ENCODE results near the gene SLC2A11. TPM values are rescaled to one million over a fixed set of nuclear protein-coding genes. Genes with fewer than 3 reads are reported as not detected.

SLC2A11 gene
- total RNA-seq, 1 experiment from 2014 or later: 17.2 TPM

DNA sequence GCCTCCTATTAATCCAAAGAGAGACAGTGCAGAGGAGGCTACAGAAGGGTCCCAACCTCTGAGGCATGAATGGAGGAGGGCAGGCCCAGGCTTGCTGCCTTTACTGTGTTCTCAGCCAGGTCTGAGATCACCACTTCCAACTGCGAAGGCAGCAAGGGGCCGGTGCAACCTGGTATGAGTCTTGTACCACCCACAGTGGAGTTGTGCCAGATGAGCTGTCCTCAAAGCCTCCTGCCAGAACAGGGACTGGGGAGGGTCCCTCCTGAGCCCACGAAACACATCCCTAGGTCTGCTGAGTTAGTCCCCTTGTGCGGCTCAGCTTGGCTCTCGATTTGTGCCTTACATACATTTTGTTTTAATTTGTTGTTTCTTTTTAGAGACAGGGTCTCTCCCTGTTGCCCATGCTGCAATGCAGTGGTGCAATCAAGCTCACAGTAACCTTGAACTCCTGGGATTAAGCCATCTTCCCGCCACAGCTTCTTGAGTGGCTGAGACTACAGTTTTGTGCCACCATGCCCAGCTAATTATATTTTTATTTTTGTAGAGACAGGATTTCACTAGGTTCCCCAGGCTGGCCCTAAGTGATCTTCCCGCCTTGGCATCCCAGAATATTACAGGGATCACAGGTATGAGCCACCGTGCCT is 45.8 kb downstream of the SLC2A11 start (continued):
- TF ChIP-seq, protein P1, sequence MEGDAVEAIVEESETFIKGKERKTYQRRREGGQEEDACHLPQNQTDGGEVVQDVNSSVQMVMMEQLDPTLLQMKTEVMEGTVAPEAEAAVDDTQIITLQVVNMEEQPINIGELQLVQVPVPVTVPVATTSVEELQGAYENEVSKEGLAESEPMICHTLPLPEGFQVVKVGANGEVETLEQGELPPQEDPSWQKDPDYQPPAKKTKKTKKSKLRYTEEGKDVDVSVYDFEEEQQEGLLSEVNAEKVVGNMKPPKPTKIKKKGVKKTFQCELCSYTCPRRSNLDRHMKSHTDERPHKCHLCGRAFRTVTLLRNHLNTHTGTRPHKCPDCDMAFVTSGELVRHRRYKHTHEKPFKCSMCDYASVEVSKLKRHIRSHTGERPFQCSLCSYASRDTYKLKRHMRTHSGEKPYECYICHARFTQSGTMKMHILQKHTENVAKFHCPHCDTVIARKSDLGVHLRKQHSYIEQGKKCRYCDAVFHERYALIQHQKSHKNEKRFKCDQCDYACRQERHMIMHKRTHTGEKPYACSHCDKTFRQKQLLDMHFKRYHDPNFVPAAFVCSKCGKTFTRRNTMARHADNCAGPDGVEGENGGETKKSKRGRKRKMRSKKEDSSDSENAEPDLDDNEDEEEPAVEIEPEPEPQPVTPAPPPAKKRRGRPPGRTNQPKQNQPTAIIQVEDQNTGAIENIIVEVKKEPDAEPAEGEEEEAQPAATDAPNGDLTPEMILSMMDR (IDR thresholded peaks at IDR 0.05 in 2 of 3, conservative IDR thresholded peaks at IDR 0.05 in 1 of 3; ENCODE audit: borderline replicate concordance in 1 of 3, insufficient read depth in 1 of 3, low read depth in 2 of 3, low read length in 2 of 3): no peak
- no peak for TF ChIP-seq SP1 (IDR thresholded peaks at IDR 0.05; ENCODE audit: low read depth)
- TF ChIP-seq YY1 (IDR thresholded peaks at IDR 0.05; ENCODE audit: extremely low read depth, insufficient replicate concordance, low read depth, low read length): no peak
- no peak for TF ChIP-seq ZFX (IDR thresholded peaks at IDR 0.05)
- TF ChIP-seq ELF1 (IDR thresholded peaks at IDR 0.05; ENCODE audit: borderline replicate concordance, low read depth): no peak
- no peak for TF ChIP-seq EZH2phosphoT487 (IDR thresholded peaks at IDR 0.05; ENCODE audit: borderline replicate concordance)
- TF ChIP-seq CBX3 (IDR thresholded peaks at IDR 0.05; ENCODE audit: low read depth): no peak
- no peak for TF ChIP-seq FOSL1 (IDR thresholded peaks at IDR 0.05; ENCODE audit: low read depth)

DNA sequence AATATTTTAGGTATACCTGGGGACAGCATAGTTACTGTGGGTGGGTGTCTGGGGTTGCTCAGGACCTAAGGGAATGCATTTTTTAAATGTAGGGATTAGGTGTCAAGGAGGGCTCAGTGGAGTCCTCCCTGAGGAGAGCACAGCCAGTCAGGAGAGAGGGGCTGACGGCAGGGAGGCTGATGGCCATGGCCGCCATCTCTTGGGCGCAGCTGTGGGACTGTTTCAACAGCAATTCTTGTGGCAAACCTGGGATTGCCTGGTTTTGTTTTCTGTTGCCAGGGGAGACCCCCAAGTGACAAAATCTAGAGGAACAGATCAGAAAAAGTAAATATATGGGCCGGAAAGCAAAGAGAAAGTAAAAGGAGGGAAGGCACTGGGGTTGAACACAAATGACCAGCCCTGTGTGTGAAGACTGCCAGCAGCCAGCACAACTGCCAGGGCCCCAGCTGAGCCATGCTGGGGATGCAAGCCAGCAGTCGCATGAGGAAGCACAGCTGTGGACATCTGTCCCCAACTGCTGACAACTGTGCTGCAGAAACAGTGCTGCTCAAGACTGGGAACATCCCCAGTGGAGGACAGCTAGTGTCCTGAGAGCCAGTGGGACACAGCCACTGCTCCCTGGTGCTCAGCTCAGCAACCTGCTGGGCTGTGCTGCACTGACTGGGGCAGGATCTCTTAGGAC is 47.0 kb downstream of the SLC2A11 start:
- Histone ChIP-seq H3K4me3 (replicated peaks in 1 of 2; ENCODE audit: low read depth in 1 of 2, low read length in 2 of 2) (no peak overlapping the region), H2AFZ (ENCODE audit: low read depth, low read length, poor library complexity, severe bottlenecking) (no peak overlapping the region), H3K36me3 (ENCODE audit: control insufficient read depth in 1 of 2, insufficient read depth in 2 of 2, low read length in 2 of 2) (no peaks in the 10 kb centered on the region), H3K9me2 (ENCODE audit: insufficient read depth) (no peaks in the 10 kb centered on the region), H3K4me1 (ENCODE audit: control insufficient read depth in 1 of 2, insufficient read depth in 2 of 2, low read length in 2 of 2) (no peaks in the 10 kb centered on the region), H4K20me1 (ENCODE audit: insufficient read depth) (no peaks in the 10 kb centered on the region), H3K79me2 (ENCODE audit: insufficient read depth, low read length) (no peaks in the 10 kb centered on the region), H3K27me3 (ENCODE audit: insufficient read depth, low read length) (peaks cover 4% of the 10 kb centered on the region; the same call in 1 of the 2 replicates), H3K4me2 (ENCODE audit: low read length) (no peak overlapping the region), H3K27ac (ENCODE audit: low read depth, low read length) (no peak overlapping the region), H3K9ac (ENCODE audit: low read length) (no peak overlapping the region), H3K9me3 (ENCODE audit: control insufficient read depth in 1 of 2, insufficient read depth in 1 of 2, low read depth in 1 of 2, low read length in 2 of 2) (no peaks in the 10 kb centered on the region)
- TF ChIP-seq, protein P2, sequence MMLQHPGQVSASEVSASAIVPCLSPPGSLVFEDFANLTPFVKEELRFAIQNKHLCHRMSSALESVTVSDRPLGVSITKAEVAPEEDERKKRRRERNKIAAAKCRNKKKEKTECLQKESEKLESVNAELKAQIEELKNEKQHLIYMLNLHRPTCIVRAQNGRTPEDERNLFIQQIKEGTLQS (IDR thresholded peaks at IDR 0.05): no peak
- TF ChIP-seq POLR2A (IDR thresholded peaks at IDR 0.05; ENCODE audit: borderline replicate concordance, extremely low read depth, insufficient read depth, insufficient read length) (no peak), ZFX (IDR thresholded peaks at IDR 0.05) (no peak), POLR2AphosphoS5 (IDR thresholded peaks at IDR 0.05; ENCODE audit: low read depth, low read length) (no peak), JUND (IDR thresholded peaks at IDR 0.05) (no peak), ELF1 (IDR thresholded peaks at IDR 0.05; ENCODE audit: borderline replicate concordance, low read depth) (no peak)
- TF ChIP-seq, protein P3, sequence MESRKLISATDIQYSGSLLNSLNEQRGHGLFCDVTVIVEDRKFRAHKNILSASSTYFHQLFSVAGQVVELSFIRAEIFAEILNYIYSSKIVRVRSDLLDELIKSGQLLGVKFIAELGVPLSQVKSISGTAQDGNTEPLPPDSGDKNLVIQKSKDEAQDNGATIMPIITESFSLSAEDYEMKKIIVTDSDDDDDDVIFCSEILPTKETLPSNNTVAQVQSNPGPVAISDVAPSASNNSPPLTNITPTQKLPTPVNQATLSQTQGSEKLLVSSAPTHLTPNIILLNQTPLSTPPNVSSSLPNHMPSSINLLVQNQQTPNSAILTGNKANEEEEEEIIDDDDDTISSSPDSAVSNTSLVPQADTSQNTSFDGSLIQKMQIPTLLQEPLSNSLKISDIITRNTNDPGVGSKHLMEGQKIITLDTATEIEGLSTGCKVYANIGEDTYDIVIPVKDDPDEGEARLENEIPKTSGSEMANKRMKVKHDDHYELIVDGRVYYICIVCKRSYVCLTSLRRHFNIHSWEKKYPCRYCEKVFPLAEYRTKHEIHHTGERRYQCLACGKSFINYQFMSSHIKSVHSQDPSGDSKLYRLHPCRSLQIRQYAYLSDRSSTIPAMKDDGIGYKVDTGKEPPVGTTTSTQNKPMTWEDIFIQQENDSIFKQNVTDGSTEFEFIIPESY (IDR thresholded peaks at IDR 0.05; ENCODE audit: extremely low read depth, insufficient replicate concordance, low read length): no peak
- DNase-seq (ENCODE audit: low read depth, low spot score): no peak
- ChIA-PET CTCF (interaction anchor here (0.9 kb wide), 1 partner anchor 10 kb away, joined by 4 read pairs; the partner anchor contains the start of gene MIF), POLR2A (no interaction called here), RAD21 (ENCODE audit: low non-redundant PET in 1 of 2, low total read pairs in 2 of 2, uncharacterized antibody in 2 of 2, unreplicated experiment in 2 of 2) (no interaction called here)
- no peak for ATAC-seq
- intact Hi-C loops (cut with micrococcal nuclease): no loop called here
- BruUV-seq (replicated peaks): no TSS peak
